HepG2 (cell line): ENCODE data around the gene ING5. TPM values are rescaled to one million over a fixed set of nuclear protein-coding genes. Genes with fewer than 3 reads are reported as not detected.
A peak's percentile ranks its signal among the peaks of the same experiment; 100 is the strongest.

Experiments used
- ATF2 ChIP-seq: sonication (generic); formaldehyde crosslinking; IDR thresholded peaks from 2 replicates; pipeline ENCODE4 v1.4.0; 2020; ENCODE audit warnings: missing genetic modification reagents
- CSRNP2 ChIP-seq: sonication (generic); formaldehyde crosslinking; conservative IDR thresholded peaks from 2 replicates; pipeline ENCODE4 v1.8.0; 2022; ENCODE audit warnings: low read depth, missing genetic modification reagents
- FIP1L1 ChIP-seq: fragments of 200-400 bp; formaldehyde crosslinking; IDR thresholded peaks from 2 replicates; pipeline ENCODE4 v1.6.1; 2018; ENCODE audit warnings: low read depth, mild to moderate bottlenecking, low read length, moderate library complexity, borderline replicate concordance; ENCODE audit not compliant: insufficient read depth
- GTF3A ChIP-seq: sonication (generic); formaldehyde crosslinking; conservative IDR thresholded peaks from 2 replicates; pipeline ENCODE4 v1.4.0; 2020; ENCODE audit warnings: mild to moderate bottlenecking, missing genetic modification reagents
- HIVEP1 ChIP-seq: sonication (generic); formaldehyde crosslinking; IDR thresholded peaks from 2 replicates; pipeline ENCODE4 v1.4.0; 2020; ENCODE audit warnings: mild to moderate bottlenecking, missing genetic modification reagents
- JDP2 ChIP-seq: sonication (generic); formaldehyde crosslinking; IDR thresholded peaks from 2 replicates; pipeline ENCODE4 v1.8.1; 2022; ENCODE audit warnings: missing genetic modification reagents, borderline replicate concordance
- JUND ChIP-seq: sonication (generic); formaldehyde crosslinking; IDR thresholded peaks from 2 replicates; pipeline ENCODE4 v1.8.0; 2022; ENCODE audit warnings: mild to moderate bottlenecking, missing genetic modification reagents
- KLF15 ChIP-seq: sonication (generic); formaldehyde crosslinking; IDR thresholded peaks from 2 replicates; pipeline ENCODE4 v1.8.1; 2023; ENCODE audit warnings: borderline replicate concordance, mild to moderate bottlenecking, inconsistent platforms, missing genetic modification reagents, mixed read lengths
- LCORL ChIP-seq, 2 experiments: fragments of 450-650 bp in 1 of 2; sonication (generic) in 1 of 2; formaldehyde crosslinking in 1 of 2; IDR thresholded peaks; 2 replicates each; pipeline versions ENCODE4 v1.5.0 to v1.6.1; 2017 to 2020; ENCODE audit warnings: antibody characterized with exemption in 1 of 2, missing genetic modification reagents in 1 of 2
- MAX ChIP-seq: IDR thresholded peaks from 2 replicates; pipeline ENCODE4 v1.6.1; 2012; ENCODE audit warnings: inconsistent platforms
- MIXL1 ChIP-seq: IDR thresholded peaks from 2 replicates; pipeline ENCODE4 v1.6.1; 2016
- MLX ChIP-seq: IDR thresholded peaks from 2 replicates; pipeline ENCODE4 v1.6.1; 2016
- PLRG1 ChIP-seq: fragments of 450-650 bp; conservative IDR thresholded peaks from 2 replicates; pipeline ENCODE4 v1.6.1; 2016
- RBAK ChIP-seq: sonication (generic); formaldehyde crosslinking; IDR thresholded peaks from 2 replicates; pipeline ENCODE4 v1.5.1; 2020; ENCODE audit warnings: mild to moderate bottlenecking, missing genetic modification reagents
- RBM22 ChIP-seq: fragments of 200-400 bp; formaldehyde crosslinking; optimal IDR thresholded peaks from 2 replicates; pipeline ENCODE3; 2017; ENCODE audit warnings: mild to moderate bottlenecking, low read length, moderate library complexity
- RFXANK ChIP-seq: IDR thresholded peaks from 2 replicates; pipeline ENCODE4 v1.6.1; 2016
- RORA ChIP-seq: sonication (generic); formaldehyde crosslinking; IDR thresholded peaks from 2 replicates; pipeline ENCODE4 v1.5.0; 2020; ENCODE audit warnings: mild to moderate bottlenecking, missing genetic modification reagents, moderate library complexity
- RXRA ChIP-seq: sonication (generic); formaldehyde crosslinking; IDR thresholded peaks from 2 replicates; pipeline ENCODE4 v1.5.1; 2020; ENCODE audit warnings: missing genetic modification reagents
- SNAPC2 ChIP-seq: sonication (generic); formaldehyde crosslinking; IDR thresholded peaks from 2 replicates; pipeline ENCODE4 v1.8.1; 2022; ENCODE audit warnings: mild to moderate bottlenecking, missing genetic modification reagents
- SOX6 ChIP-seq, 2 experiments: fragments of 450-650 bp in 1 of 2; sonication (generic) in 1 of 2; formaldehyde crosslinking in 1 of 2; IDR thresholded peaks; 2 replicates each; pipeline versions ENCODE4 v1.4.0 to v1.6.1; 2017 to 2020; ENCODE audit warnings: antibody characterized with exemption in 1 of 2, mild to moderate bottlenecking in 1 of 2, missing genetic modification reagents in 1 of 2
- XRCC5 ChIP-seq: fragments of 200-400 bp; formaldehyde crosslinking; optimal IDR thresholded peaks from 2 replicates; pipeline ENCODE3; 2017; ENCODE audit warnings: mild to moderate bottlenecking, low read length
- ZC3H13 ChIP-seq: sonication (generic); formaldehyde crosslinking; IDR thresholded peaks from 2 replicates; pipeline ENCODE4 v1.8.1; 2023; ENCODE audit warnings: mild to moderate bottlenecking, missing genetic modification reagents, moderate library complexity
- ZFX ChIP-seq: sonication (generic); formaldehyde crosslinking; IDR thresholded peaks from 2 replicates; pipeline ENCODE4 v1.4.0; 2020; ENCODE audit warnings: mild to moderate bottlenecking, low read depth, missing genetic modification reagents, moderate library complexity
- ZMAT3 ChIP-seq: sonication (generic); formaldehyde crosslinking; conservative IDR thresholded peaks from 2 replicates; pipeline ENCODE4 v1.7.0; 2021; ENCODE audit warnings: missing genetic modification reagents
- ZNF180 ChIP-seq: sonication (generic); formaldehyde crosslinking; IDR thresholded peaks from 2 replicates; pipeline ENCODE4 v1.4.0; 2020; ENCODE audit warnings: low read depth, missing genetic modification reagents, borderline replicate concordance
- ZNF674 ChIP-seq: sonication (generic); formaldehyde crosslinking; IDR thresholded peaks from 2 replicates; pipeline ENCODE4 v1.5.0; 2020; ENCODE audit warnings: low read depth, mild to moderate bottlenecking, missing genetic modification reagents
- ZNF749 ChIP-seq: sonication (generic); formaldehyde crosslinking; IDR thresholded peaks from 2 replicates; pipeline ENCODE4 v1.8.0; 2022; ENCODE audit warnings: mild to moderate bottlenecking, missing genetic modification reagents, moderate library complexity, borderline replicate concordance
- ZNF777 ChIP-seq: sonication (generic); formaldehyde crosslinking; IDR thresholded peaks from 2 replicates; pipeline ENCODE4 v1.4.0; 2020; ENCODE audit warnings: missing genetic modification reagents
- polyA plus RNA-seq, 8 experiments: library from polyadenylated mRNA; depleted of rRNA in 3 of 8; stranded (reverse) in 7 of 8; unstranded in 1 of 8; fragments of >200 nt; fragmentation: Illumina TruSeq in 4 of 8; extraction: Trizol in 4 of 8; gene quantifications; 2 replicates each; pipeline versions ENCODE4 v1.2.1 to v1.2.3, GENCODE V29; 2011 to 2016; ENCODE audit warnings: low read depth in 4 of 8, missing spikeins in 1 of 8, mixed read lengths in 1 of 8; ENCODE audit not compliant: insufficient read depth in 1 of 8
- total RNA-seq, 5 experiments: library from RNA; depleted of rRNA; stranded (reverse); fragments of >200 nt; fragmentation: Illumina TruSeq; extraction: Trizol; gene quantifications; 2 replicates each; pipeline ENCODE4 v1.2.3, GENCODE V29; 2016; ENCODE audit warnings: low read depth in 1 of 5

Gene ING5
- total and polyA plus RNA-seq, 2 of the 13 experiments (the other 11 are each of a cell fraction or from before 2014, with no cell fraction given): 61.9 to 71.9 TPM

- TF ChIP-seq MAX: peak; percentile 45
- peak; percentile 15 for TF ChIP-seq ZNF777 (CRISPR knock-in tag)
- no peak for TF ChIP-seq SOX6 (IDR thresholded peaks at IDR 0.05)
- TF ChIP-seq SOX6 (CRISPR knock-in tag; IDR thresholded peaks at IDR 0.05): peak; percentile 87
- TF ChIP-seq MIXL1 (CRISPR knock-in tag): no peak
- no peak for TF ChIP-seq CSRNP2 (CRISPR knock-in tag)
- no peak; the same call in 1 of the 2 replicates for TF ChIP-seq ATF2 (CRISPR knock-in tag)
- TF ChIP-seq SNAPC2 (CRISPR knock-in tag): no peak
- TF ChIP-seq RORA: no peak
- TF ChIP-seq JUND (CRISPR knock-in tag): peak; percentile 39; the same call in 1 of the 2 replicates
- no peak for TF ChIP-seq PLRG1
- TF ChIP-seq FIP1L1: peak; percentile 22; the same call in 1 of the 2 replicates
- peak; percentile 44; the same call in 1 of the 2 replicates for TF ChIP-seq HIVEP1 (CRISPR knock-in tag)
- no peak for TF ChIP-seq LCORL (IDR thresholded peaks at IDR 0.05)
- TF ChIP-seq LCORL (CRISPR knock-in tag; IDR thresholded peaks at IDR 0.05): peak; percentile 85
- peak; percentile 98 for TF ChIP-seq ZC3H13 (CRISPR knock-in tag)
- TF ChIP-seq ZNF674: no peak
- peak; percentile 28; the same call in 1 of the 2 replicates for TF ChIP-seq MLX (CRISPR knock-in tag)
- no peak; the same call in 1 of the 2 replicates for TF ChIP-seq JDP2
- TF ChIP-seq RBM22: no peak
- TF ChIP-seq RXRA (CRISPR knock-in tag): peak; percentile 86
- TF ChIP-seq ZNF749 (CRISPR knock-in tag): peak; percentile 89
- peak; percentile 85 for TF ChIP-seq ZFX (CRISPR knock-in tag)
- TF ChIP-seq RFXANK (CRISPR knock-in tag): no peak
- TF ChIP-seq RBAK (CRISPR knock-in tag): no peak
- TF ChIP-seq XRCC5: peak; percentile 72
- no peak for TF ChIP-seq GTF3A (CRISPR knock-in tag)
- TF ChIP-seq ZNF180 (CRISPR knock-in tag): no peak; the same call in 1 of the 2 replicates
- TF ChIP-seq KLF15 (CRISPR knock-in tag): no peak
- peak; percentile 78 for TF ChIP-seq ZMAT3 (CRISPR knock-in tag)
Measured at GRCh38 chr2:241773511-241774418, 71.9 kb downstream of the ING5 start (continued).
